PFSK-1 (cell line): ENCODE measurements around the gene USP49.

ENCODE experiments used
- POLR2AphosphoS5 ChIP-seq: IDR thresholded peaks from 2 replicates; pipeline ENCODE4 v1.6.1; 2012; ENCODE audit warnings: low read depth, mild to moderate bottlenecking, control low read depth, low read length, moderate library complexity
- REST ChIP-seq, 2 experiments: IDR thresholded peaks; 2 replicates each; pipeline versions ENCODE4 v1.6.1 to v1.8.0; 2011 to 2012; ENCODE audit warnings: low read depth in 2 of 2, low read length in 2 of 2, control low read depth in 1 of 2, inconsistent platforms in 1 of 2, mild to moderate bottlenecking in 1 of 2, moderate library complexity in 1 of 2; ENCODE audit not compliant: insufficient read depth in 1 of 2
- SIN3A ChIP-seq: IDR thresholded peaks from 2 replicates; pipeline ENCODE4 v1.6.1; 2012; ENCODE audit warnings: mild to moderate bottlenecking, low read length, moderate library complexity, borderline replicate concordance; ENCODE audit not compliant: insufficient read depth
- TAF1 ChIP-seq: IDR thresholded peaks from 2 replicates; pipeline ENCODE4 v1.6.1; 2012; ENCODE audit warnings: low read length, control low read depth, borderline replicate concordance; ENCODE audit not compliant: insufficient read depth

- TF ChIP-seq SIN3A (no peak), REST (IDR thresholded peaks at IDR 0.05; ENCODE audit: insufficient read depth in 1 of 2, low read depth in 2 of 2, low read length in 2 of 2) (no peak), POLR2AphosphoS5 (no peak), TAF1 (no peak)
These were observed 73.9 kb downstream of the USP49 start for GRCh38 chr6:41821266-41821665.
